Neutrophil (primary cell): ENCODE data around the gene NACC2.
A peak's percentile ranks its signal among the peaks of the same experiment; 100 is the strongest.

ENCODE experiments used
- H3K27ac ChIP-seq: fragments of 200-600 bp; sonication (generic); 2 replicates; pipeline ENCODE4 v1.5.1; 2016; ENCODE audit warnings: mild to moderate bottlenecking, moderate library complexity
- H3K27me3 ChIP-seq: fragments of 200-600 bp; sonication (generic); 2 replicates; pipeline ENCODE4 v1.6.0; 2016; ENCODE audit warnings: mild to moderate bottlenecking
- H3K36me3 ChIP-seq: fragments of 200-600 bp; sonication (generic); 2 replicates; pipeline ENCODE4 v1.5.1; 2017
- H3K4me1 ChIP-seq, 2 experiments: fragments of 200-600 bp in 1 of 2; sonication (generic) in 1 of 2; 1 replicate in 1 of 2; 2 replicates in 1 of 2; pipeline versions ENCODE4 v1.5.1 to v1.6.1; 2013 to 2016; ENCODE audit warnings: low read depth in 1 of 2, low read length in 1 of 2, mild to moderate bottlenecking in 1 of 2, moderate library complexity in 1 of 2; ENCODE audit not compliant: control insufficient read depth in 1 of 2, insufficient read depth in 1 of 2
- H3K4me3 ChIP-seq, 2 experiments: fragments of 200-600 bp in 1 of 2; sonication (generic) in 1 of 2; 1 replicate in 1 of 2; 2 replicates in 1 of 2; pipeline ENCODE4 v1.5.1; 2013 to 2016; ENCODE audit warnings: low read depth in 1 of 2, low read length in 1 of 2, mild to moderate bottlenecking in 1 of 2, moderate library complexity in 1 of 2
- H3K9me3 ChIP-seq: fragments of 200-600 bp; sonication (generic); 2 replicates; pipeline ENCODE4 v1.5.1; 2016
- TF ChIP-seq, protein P1 (sequence below): fragments of 200-600 bp; sonication (generic); IDR thresholded peaks from 2 replicates; pipeline ENCODE4 v1.5.1; 2016; ENCODE audit warnings: antibody characterized with exemption

The NACC2 gene

DNA sequence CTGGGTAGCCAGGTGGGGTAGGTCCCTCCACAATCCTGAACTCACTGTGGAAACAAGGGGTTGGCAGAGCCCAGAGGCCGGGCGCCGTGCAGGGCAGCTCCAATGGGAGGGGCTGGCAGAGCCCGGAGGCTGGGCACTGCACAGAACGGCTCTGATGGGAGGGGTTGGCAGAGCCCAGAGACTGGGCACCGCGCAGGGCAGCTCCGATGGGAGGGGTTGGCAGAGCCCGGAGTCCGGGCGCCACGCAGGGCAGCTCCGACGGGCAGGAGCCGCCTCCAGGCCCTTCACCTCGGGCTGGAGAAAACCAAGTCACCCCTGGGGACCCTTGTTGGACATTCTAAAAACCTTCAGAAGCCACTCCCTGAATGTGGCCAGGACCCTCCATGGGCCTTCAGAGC, 9.3 kb downstream of the NACC2 start:
- TF ChIP-seq, protein P1, sequence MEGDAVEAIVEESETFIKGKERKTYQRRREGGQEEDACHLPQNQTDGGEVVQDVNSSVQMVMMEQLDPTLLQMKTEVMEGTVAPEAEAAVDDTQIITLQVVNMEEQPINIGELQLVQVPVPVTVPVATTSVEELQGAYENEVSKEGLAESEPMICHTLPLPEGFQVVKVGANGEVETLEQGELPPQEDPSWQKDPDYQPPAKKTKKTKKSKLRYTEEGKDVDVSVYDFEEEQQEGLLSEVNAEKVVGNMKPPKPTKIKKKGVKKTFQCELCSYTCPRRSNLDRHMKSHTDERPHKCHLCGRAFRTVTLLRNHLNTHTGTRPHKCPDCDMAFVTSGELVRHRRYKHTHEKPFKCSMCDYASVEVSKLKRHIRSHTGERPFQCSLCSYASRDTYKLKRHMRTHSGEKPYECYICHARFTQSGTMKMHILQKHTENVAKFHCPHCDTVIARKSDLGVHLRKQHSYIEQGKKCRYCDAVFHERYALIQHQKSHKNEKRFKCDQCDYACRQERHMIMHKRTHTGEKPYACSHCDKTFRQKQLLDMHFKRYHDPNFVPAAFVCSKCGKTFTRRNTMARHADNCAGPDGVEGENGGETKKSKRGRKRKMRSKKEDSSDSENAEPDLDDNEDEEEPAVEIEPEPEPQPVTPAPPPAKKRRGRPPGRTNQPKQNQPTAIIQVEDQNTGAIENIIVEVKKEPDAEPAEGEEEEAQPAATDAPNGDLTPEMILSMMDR: no peak
- Histone ChIP-seq H3K27ac (no peak overlapping the region), H3K4me3 (no peak overlapping the region), H3K27me3 (no peaks in the 10 kb centered on the region), H3K4me1 (peaks cover 24 to 55% of the 10 kb centered on the region in 2 experiments), H3K36me3 (peaks cover 23% of the 10 kb centered on the region), H3K9me3 (no peaks in the 10 kb centered on the region)

DNA sequence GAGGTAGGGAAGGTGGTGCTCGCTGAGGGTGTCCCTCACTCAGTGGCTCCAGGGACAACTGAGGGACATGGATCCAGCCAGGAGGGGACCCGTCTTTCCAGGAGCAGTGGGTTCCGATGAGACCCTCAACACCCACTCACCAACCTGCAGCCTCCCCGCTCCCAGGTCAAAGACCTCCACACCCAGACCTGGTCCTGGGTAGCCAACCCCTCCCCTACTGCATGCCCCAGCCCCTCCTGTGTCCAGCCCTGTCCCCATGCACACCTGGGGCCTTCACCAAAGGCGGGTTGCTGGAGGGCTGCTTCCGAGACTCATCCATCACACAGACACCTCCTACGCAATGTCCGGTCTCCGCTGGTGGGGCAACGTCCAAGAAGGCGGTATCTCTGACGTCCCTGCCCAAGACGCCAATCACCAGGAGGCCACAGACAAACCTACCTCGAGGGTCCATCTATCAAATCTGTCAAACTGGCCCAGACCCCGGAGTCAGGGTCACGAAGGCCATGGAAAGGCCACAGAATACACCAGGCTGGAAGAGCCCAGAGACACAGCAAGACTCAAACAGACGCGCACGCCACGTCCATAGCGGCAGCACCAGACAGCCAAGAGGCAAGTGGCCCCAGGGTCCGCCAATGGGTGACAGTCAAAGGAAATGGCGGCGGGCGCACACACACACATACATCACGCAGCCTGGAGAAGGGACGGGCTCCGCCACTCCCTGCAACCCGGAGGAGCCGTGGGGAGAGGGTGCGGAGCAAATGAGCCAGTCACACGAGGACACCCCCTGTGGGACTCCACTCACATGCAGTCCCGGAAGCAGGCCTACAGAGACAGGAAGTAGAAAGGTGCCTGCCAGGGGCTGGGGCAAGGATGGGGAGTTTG, 10.8 kb downstream of the NACC2 start:
- TF ChIP-seq, protein P1: no peak
- peak overlapping the region; percentile 28 for H3K27ac ChIP-seq
- no peaks in the 10 kb centered on the region for H3K27me3 ChIP-seq
- H3K9me3 ChIP-seq: no peaks in the 10 kb centered on the region
- H3K4me3 ChIP-seq: no peak overlapping the region
- H3K36me3 ChIP-seq: peaks cover 23% of the 10 kb centered on the region
- peaks cover 13 to 51% of the 10 kb centered on the region in 2 experiments for H3K4me1 ChIP-seq

DNA sequence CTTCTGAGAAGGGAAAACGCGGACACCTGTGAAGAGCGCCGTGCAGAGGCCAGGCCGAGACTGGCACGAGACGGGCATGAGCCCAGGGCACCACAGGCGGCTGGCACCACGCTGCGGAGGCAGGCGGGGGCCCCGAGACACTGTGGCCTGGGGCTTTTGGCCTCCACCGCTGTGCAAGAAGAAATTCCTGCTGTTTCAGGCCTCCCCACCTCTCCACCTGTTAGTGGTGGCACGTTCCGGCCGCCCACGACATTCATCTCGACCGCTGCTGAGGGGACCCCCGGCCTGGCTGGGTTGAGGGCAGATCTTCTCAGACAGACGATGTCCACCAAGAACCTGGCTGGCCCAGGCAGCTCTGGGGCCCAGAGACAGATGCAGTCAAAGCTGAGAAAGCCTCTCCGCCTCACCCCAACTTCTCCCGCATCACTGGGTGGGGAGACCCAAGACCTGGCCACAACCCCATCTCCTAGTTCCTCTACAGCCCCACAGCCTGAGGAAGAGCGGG, 11.5 kb downstream of the NACC2 start:
- Histone ChIP-seq H3K4me1 (peaks cover 7 to 46% of the 10 kb centered on the region in 2 experiments), H3K36me3 (peaks cover 24% of the 10 kb centered on the region)

DNA sequence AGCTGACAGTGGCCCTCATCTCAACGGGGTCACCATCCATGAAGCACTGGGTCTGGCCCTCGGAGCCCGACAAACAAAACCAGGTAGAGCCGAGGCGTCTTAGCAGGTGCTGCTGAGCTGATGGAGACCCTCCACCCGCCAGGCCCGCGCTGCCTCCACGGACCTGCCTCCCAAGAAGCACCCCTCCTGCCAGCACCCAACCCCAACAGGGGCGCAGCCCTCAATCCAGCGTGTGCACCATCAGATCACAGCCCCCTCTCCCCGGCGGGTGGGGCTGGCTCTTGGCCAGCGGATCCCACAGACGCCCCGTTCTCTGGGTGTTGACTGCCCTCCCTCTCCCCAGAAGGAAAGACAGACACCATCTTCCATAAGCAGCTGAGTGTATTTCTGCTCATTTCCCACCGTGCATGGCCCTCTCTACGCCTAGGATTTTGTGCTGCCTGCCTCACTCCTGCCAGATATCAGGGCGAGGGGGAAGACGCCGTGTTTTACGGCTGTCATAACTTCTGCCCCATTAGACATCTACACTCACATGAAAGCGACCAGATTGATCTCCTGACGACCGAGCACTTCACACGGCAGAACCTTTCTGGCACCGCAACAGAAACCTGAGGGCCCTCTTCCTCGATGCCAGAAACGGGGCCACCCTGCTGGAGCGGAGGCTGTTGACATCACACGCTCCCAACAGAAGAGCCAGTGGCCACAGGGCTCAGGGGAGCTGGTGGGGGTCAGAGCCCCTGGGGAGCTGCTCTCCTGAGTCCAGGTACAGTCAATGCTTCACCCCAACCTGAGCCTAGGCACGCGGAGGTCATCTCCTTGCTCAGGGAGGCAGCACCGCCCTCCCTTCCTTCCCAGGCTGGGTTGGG, 12.4 kb downstream of the NACC2 start:
- H3K27ac ChIP-seq: no peak overlapping the region
- no peaks in the 10 kb centered on the region for H3K27me3 ChIP-seq
- peaks cover 27% of the 10 kb centered on the region for H3K36me3 ChIP-seq
- H3K4me3 ChIP-seq: no peak overlapping the region
- TF ChIP-seq, protein P1: no peak
- no peaks in the 10 kb centered on the region for H3K9me3 ChIP-seq
- H3K4me1 ChIP-seq: peaks cover 0 to 42% of the 10 kb centered on the region in 2 experiments

More for the DNA sequence above, 11.5 kb downstream of the NACC2 start:
- Histone ChIP-seq H3K9me3 (no peaks in the 10 kb centered on the region), H3K27me3 (no peaks in the 10 kb centered on the region), H3K4me3 (no peak overlapping the region), H3K27ac (peak overlapping the region; percentile 28)
- TF ChIP-seq, protein P1: no peak

DNA sequence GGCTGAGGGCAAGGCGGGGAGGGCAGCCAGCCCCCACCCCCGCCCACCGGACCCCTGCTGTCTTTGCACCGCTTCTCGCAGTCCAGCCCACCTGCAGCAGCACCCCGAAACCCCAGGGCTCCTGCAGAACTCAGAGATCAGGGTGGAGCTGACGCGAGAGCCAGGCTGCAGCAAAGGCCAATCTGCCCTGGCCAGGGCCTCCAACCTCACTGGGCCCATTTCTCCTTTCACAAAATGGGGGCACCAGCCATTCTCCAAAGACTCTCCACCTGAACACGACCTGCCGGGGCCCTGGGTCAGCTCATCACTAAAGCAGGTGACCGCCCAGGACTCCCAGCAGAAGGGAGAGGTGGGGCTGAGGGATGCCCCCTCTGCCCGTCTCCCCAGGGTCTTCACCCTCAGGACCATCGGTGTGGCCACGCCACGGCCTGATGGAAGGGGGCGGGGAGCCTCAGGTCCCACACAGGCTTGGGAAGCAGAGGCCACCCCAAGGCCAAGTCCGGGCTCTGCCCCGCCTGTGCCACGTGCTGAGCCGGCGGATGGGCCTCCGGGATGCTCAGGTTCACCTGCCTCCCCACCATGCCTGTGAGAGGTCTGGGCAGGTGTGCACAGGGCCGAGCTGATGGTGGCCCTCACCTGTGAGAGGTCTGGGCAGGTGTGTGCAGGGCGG, 13.1 kb downstream of the NACC2 start:
- H3K27me3 ChIP-seq: no peaks in the 10 kb centered on the region
- no peak overlapping the region for H3K4me3 ChIP-seq
- no peak overlapping the region for H3K27ac ChIP-seq
- peaks cover 0 to 44% of the 10 kb centered on the region in 2 experiments for H3K4me1 ChIP-seq
- TF ChIP-seq, protein P1: no peak
- H3K36me3 ChIP-seq: peaks cover 27% of the 10 kb centered on the region
- H3K9me3 ChIP-seq: no peaks in the 10 kb centered on the region
